Skin epidermis (tissue), 12 donors: Measurements from ENCODE around the gene NEURL3.

Experiments used
- H3K27ac ChIP-seq, 21 experiments: fragments of 200-600 bp; sonication (generic) in 11 of 21; one replicate each; pipeline ENCODE4 v1.5.0; 2020; ENCODE audit warnings: mild to moderate bottlenecking in 3 of 21, inconsistent platforms in 2 of 21, moderate library complexity in 2 of 21
- H3K4me3 ChIP-seq, 7 experiments: fragments of 200-600 bp; sonication (generic) in 2 of 7; one replicate each; pipeline ENCODE4 v1.5.0; 2020; ENCODE audit warnings: inconsistent platforms in 2 of 7, mild to moderate bottlenecking in 2 of 7, moderate library complexity in 1 of 7

Gene NEURL3

DNA sequence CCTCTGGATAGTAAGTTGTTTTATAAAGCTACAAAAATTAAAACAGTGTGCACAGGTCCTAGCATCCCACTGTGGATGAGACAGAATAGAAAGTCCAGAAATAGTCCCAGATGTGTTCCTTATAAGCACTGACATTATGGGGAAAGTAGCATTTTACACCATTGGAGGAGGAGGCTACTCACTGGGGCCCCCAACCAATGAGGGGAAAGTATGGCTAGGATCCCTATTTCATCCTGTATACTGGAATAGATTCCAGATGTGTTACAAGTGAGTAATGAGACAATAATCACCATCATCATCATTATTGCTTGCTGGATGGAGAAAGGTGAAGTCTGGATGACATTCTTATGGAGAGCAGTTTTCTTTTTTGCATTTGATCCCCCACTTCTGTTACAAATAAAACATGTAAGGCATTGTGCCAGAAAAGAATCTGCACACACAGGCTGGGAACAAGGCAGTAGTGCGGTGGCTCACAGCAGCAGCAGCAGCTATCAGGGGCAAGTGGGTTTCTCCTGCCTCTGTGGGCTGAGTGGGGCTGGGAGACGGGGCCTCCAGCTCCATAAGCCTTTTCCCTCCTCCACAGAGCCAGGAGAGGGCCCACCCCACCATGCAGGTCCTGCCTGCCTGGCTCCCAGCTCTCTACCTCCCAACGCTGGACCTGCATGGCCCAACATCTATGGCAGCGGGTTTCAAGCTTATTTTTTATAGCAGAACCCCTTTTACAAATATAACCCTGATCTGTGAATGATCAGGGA is 36.4 kb upstream of the NEURL3 start:
- H3K4me3 ChIP-seq: no peak overlapping the region
- peak overlapping the region in 2 of 21 experiments; percentile 12 to 19 for H3K27ac ChIP-seq

DNA sequence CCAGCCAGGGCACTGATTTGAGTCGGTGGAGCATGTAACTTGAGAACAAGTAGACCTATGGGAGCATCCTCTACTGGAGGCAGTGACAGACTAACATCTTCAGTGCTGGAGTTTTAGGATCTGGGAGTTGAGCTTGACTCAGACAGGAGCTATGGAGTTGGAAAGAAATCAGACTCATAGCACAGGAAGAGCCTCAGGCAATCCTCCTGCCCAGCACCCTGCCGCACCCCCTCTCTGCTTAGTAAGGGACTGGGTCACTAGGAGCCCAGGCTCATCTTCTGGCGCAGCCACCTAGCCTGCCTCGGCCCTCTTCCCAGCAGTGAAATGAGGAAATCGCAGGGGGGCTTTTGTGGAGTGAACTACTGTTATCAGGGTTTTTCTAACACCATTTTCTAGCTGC is 35.0 kb upstream of the NEURL3 start:
- peak overlapping the region in 4 of 21 experiments; percentile 93 to 99 (median 98) for H3K27ac ChIP-seq
- peak overlapping the region in 1 of 7 experiments; percentile 60 for H3K4me3 ChIP-seq

DNA sequence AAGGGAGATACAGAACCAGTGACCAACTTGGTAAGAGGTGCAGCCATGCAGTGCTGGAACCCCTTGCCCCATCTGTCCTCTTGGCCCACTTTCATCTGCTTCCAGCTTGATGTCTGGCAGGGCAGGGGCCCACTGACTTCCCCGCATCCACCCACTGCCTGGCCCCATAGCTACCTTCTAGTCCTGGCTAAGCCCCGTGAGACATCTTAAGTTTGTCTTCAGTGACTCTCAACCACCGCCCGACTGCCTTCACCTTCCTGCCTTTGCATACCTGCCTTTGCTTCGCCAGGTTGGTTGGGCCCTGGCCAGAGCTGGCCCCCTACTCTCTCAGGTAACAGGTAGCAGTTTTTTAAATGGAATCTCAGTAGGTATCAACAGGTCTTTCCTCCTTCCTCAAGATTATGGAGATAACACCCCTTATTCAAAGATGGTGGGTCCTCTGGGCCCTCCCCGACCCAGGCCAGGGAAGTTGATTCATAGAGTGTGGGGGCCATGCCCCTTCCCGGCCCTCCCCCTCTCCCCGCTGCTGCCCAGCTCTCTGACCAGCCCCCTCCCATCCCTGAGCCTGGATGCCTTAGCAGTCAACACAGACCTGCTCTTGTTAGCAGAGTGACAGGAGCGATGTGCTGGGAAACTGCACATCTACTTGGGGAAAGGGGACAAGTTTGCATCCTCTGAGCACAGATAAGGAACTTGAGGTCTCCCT is 34.2 kb upstream of the NEURL3 start:
- peak overlapping the region in 16 of 21 experiments; percentile 28 to 99 (median 96) for H3K27ac ChIP-seq
- peak overlapping the region in 6 of 7 experiments; percentile 56 to 92 (median 76) for H3K4me3 ChIP-seq

DNA sequence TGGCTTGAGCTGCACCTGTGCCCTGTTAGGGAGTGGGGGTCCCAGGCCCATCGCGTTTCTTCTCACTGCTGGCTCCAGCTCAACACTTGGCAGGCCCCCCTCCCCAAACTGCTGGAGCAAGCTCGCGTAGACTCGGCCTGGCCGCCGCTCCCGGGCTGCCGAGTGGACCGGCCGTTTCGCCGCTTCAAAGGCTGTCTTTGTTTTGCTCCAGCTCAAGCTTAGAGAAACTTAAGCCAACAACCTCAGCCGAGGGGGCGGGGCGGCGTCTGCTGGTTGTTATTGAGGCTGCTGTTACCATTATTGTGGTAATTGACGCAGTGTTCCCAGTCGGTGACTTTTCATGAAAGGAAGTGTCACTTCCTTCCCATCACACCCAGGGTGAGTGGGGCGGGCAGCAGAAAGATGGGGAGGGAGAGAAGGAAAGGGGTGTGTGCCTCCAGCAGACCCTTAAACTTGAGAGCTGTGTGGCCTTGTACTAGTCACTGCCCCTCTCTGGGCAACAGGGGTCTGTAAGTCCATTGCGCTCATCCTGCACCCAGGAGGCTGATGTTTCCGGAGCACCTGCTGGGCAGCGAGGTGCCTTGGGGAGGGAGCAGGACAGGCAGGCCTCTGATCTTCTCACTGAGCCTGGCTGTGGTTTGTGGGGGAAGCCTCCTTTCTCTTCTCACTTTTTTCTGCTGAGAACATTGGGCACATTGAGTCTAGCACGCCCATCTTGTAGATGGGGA is 33.5 kb upstream of the NEURL3 start:
- H3K4me3 ChIP-seq: peak overlapping the region; percentile 56 to 92 (median 81)
- peak overlapping the region in 20 of 21 experiments; percentile 23 to 99 (median 96) for H3K27ac ChIP-seq

DNA sequence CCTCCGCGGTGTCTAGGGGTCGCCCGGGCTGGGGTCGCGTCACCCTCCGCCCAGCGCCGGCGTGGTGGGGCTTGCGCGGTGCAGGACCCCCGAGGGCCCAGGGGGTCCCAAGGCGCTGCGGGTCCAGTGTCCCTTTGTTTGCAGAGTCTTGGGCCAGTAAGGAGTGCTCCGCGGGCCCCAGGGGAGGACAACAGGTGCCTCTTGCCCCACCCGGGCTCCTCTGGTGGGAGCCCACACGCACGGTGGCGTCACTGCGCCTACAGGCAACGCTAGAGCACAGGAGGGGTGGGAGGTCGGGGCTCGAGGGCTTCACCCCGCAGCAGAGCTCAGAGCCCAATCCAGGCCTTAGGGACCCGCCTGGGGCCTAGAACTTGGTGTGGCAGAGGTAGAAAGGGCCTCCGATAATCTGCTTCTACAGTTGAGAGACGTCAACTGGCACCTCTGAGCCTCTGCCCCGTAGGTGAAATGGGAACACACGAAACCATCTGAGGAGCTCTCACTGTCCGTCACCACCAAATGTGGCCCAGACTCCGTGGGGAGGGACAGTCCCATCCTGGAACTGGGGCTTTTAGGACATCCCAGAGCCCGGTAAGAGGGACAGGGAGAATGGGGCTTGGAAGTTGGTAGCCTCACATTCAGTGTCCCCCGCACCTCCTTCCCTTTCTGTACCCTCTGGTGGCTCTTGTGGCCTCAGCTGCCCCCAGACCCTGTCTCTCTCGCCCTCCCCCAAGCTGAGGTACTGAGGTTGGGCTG is 32.8 kb upstream of the NEURL3 start:
- peak overlapping the region; percentile 89 to 99 (median 96) for H3K27ac ChIP-seq
- peak overlapping the region; percentile 56 to 92 (median 81) for H3K4me3 ChIP-seq

DNA sequence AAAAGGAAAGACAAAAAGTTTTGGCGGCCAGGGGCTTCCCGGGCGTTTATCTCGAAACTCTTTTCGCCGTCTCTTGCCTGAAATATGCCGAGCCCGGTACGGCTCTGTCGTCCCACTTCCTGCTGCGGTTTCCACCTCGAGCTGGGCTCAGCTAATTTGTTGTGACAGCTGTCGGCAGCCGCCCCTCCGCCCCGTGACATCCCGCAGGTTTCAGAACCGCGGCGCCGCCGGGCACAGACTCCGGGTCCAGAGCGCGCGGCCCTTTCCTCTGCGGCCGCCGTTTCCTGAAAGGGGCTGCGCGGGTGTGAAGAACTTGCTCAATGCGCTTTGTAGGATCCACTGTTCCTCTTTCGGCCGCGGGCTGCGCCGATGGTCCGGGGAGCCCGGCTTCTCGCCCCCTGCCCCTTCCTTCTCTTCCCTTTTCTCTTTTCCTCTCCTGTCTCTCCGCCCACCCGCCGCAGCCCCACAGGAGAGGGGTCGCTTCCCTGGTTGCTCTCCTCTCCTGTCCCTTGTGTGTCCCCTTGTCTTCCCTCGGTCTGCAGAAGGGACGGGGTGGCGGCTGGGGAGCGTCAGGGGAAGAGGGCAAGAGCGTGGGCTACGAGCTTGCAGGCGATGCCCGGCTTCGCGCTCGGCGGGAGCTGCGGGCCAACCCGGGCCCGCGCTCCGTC is 32.0 kb upstream of the NEURL3 start:
- Histone ChIP-seq H3K4me3 (peak overlapping the region; percentile 56 to 92 (median 81)), H3K27ac (peak overlapping the region; percentile 89 to 99 (median 96))

DNA sequence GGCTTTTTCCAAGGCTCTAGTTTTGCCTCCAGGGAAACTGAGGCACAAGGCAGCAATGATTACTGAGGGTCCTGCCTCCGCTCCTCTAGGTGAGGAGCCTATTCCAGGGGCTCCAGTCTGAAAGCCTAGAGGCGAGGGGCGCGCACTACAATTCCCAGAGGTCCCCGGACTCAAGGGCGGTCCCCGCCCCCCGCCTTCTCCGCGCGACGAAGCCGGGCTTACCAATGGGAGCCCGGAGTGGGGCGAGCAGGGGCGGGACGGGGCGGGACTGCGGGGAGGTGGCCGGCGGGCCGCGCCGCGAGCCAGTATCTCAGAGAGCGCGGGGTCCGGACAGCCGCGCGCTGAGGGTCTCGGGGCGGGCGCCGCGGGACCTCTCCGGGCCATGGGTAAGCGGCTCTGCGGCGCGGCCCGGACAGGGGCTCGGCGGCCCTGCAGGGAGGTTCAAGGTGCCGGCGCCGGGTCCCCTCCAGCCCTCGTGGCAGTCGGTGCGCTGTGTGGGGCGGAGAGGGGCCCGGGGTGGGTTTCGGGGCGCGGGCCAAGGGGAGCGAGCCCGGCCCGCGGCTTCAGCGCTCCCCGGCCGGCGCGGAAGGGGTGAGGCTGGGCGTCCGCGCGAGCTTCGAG is 31.4 kb upstream of the NEURL3 start, which contains the start of gene ARID5A:
ARID5A (plus strand) TSS at position 308 of the 621 bp plus-strand sequence; CDS start at position 383, 75 bp downstream.
- H3K4me3 ChIP-seq: peak within 1 kb of the TSS; percentile 56 to 92 (median 81)
- H3K27ac ChIP-seq: peak within 1 kb of the TSS; percentile 89 to 99 (median 96)

DNA sequence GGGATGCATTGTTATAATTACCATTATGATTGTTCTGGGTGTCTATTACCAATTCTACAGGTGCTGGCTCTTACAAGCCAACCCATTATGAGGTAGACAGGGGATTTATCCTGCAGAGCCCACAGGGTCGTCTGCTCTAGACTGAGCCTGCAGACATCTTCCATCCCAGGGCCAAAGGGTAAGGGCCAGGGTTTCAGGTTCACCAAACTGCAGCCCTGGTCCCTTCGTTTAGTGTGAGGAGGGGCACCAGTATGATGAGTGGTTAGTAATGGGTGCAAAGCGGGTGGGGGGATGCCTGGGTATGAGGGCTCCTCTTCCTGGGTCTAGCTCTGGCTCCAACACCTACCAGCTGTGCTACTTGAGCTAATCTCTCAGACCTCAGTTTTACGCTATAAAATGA is 30.2 kb upstream of the NEURL3 start:
- Histone ChIP-seq H3K4me3 (no peak overlapping the region), H3K27ac (peak overlapping the region in 3 of 21 experiments; percentile 94 to 98 (median 96))

DNA sequence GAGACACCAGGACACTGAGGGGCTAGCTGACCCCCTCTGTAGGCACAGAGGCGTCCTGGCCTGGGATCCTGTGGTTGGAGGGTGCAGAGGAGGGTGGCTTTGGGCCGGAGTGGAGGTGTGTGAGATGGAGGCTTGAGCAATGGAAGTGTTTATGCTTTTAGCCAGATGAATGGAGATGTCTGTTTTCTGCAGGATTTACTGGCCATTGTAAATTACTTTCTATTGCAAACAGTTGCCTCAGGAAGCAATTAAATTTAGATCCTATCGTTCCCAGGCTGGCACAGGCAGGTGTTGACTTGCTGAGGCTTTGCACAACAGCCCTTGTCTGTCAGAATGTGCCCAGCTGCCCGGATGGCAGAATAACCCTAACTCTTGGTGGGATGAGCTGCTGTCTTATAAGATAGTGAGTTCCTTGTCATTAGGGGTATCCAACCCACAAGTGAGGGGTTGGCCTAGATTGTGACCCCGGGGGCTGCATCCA is 29.6 kb upstream of the NEURL3 start:
- no peak overlapping the region for H3K4me3 ChIP-seq
- peak overlapping the region in 12 of 21 experiments; percentile 1 to 88 (median 63) for H3K27ac ChIP-seq

DNA sequence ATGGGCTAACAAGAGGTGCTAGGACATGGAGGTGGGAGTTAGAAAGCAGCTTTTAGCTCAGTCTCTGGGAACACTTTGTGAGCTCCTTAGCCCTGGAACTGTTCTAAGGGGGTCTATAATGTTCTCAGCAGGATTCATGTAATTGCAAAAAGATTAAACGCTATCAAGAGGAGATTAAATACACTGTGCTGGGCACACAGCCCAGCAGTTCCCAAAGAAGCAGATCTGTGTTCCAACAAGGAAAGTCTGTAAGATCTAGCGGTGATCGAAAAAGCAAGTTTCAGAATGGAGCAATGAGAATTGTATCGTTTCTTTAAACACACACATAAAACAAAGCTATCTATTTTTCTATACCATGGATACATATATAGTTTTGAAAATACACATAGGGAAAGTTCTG is 29.0 kb upstream of the NEURL3 start:
- H3K4me3 ChIP-seq: no peak overlapping the region

DNA sequence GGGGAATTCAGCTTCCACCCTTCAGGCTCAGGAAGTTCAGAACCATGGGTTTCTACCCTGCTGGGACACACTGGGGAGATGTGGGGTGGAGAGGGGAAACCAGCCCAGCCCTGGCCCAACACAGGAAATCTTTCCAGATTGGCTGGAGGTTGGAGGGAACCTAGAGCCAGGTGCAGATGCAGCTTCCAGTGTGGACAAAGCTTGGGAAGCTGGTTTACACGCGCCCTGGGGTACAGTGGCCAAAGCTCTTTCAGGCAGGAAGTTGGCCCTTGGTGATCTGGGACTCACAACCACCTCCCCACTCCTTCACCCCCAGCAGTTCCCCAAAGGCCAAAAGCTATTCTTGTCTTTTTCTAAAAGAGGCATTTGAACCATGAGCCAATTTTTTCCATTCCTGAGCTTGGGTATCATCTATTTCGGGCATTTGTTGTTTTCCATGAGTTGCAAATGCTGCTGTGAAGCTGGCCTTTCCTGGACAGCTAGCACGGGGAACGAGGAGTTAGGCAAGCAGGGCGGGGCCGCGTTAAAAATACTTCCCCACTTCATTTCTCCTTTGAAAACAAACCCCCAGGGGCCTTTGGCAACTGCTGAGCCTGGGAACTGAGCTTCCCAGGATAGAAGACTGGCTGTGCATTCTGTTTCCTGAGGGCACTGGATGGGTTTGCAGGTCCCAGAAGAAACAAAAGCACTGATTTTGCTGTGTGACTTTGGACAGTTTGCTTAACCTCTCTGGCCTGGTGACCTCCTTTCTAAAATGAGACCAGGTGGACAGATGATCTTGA is 28.3 kb upstream of the NEURL3 start:
- H3K4me3 ChIP-seq: no peak overlapping the region

More for the DNA sequence above, 29.0 kb upstream of the NEURL3 start:
- peak overlapping the region in 17 of 21 experiments; percentile 6 to 88 (median 76) for H3K27ac ChIP-seq

DNA sequence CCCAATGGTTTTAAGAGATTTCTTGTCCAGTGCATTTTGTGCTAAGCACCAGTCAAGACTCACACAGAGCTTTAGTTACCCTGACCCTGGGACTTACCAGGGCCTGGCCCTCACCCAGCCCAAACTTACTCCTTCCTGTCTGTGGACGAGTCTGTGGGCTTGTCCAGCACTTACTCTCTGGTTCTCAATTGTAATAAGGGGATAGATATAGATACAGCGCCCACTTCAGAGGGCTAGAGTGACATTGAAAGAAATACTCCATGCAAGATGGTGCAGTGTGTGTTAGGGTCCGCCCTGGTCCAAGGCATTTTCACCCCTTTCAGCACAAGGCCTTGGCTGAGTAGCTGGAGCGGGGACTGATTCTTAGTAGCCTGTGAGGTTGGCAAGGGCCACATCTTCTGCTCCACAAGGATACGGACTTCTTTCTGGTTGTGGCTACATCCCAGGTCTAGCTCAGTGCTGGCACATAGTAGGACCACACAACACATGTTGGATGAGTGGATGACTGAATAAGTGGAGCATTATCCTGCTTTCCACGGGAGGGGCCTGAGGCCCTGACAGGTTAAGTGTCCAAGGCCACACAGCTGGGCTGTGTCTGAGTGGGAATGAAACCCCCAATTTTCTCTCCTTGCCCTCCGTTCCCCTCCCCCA is 27.6 kb upstream of the NEURL3 start:
- no peak overlapping the region for H3K4me3 ChIP-seq
- peak overlapping the region in 20 of 21 experiments; percentile 6 to 88 (median 76) for H3K27ac ChIP-seq

More for the DNA sequence above, 28.3 kb upstream of the NEURL3 start:
- H3K27ac ChIP-seq: peak overlapping the region in 20 of 21 experiments; percentile 6 to 88 (median 76)

DNA sequence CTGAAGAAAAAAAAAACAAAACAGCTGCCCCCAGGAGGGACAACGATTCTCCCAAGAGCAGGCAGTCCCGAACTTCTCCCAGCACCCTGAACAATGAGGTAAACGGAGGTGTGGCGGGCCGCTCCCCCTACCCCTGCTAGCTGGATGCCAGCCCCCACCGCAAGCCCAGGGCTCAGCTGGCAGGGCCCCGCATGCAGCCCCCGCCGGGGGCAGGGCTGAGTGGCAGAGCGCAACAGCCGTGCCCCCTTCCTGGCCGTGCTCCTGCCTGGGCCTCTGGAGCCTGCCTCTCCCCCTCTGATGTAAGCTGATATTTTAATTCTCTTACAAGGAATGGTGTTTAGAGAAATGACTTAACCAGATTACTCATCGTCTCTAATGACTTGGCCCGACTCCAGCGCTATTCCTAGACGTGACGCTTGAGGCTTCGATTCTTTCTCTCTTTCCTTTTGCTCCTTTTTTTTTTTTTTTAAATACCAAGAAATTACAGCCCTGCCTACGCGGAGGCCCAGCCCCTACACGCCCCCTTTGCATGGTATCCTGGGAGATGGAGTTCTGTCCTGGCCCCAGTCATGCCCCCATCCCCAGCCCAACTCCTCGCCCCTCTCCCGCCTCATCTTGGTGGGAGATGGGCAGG is 26.8 kb upstream of the NEURL3 start:
- H3K4me3 ChIP-seq: peak overlapping the region in 4 of 7 experiments; percentile 10 to 32 (median 14)
- peak overlapping the region in 20 of 21 experiments; percentile 6 to 88 (median 76) for H3K27ac ChIP-seq

DNA sequence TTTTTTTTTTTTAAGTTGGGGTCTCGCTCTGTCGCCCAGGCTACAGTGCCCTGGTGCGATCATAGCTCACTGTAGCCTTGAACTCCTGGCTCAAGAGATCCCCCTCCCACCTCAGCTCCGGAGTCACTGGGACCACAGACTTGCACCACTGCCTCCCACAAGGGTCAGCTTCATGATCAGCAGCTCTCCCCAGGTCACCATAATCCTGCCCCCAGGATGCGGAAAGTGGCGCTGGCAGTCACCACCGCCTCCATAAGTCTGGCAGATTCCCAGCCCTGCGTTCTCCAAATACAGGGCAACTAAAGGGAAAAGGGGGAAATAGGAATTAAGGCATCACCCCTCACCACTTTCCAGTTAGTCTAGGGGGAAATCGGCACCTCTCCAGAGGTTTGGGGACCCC is 26.2 kb upstream of the NEURL3 start:
- H3K27ac ChIP-seq: peak overlapping the region in 18 of 21 experiments; percentile 6 to 88 (median 74)
- H3K4me3 ChIP-seq: peak overlapping the region in 1 of 7 experiments; percentile 15

DNA sequence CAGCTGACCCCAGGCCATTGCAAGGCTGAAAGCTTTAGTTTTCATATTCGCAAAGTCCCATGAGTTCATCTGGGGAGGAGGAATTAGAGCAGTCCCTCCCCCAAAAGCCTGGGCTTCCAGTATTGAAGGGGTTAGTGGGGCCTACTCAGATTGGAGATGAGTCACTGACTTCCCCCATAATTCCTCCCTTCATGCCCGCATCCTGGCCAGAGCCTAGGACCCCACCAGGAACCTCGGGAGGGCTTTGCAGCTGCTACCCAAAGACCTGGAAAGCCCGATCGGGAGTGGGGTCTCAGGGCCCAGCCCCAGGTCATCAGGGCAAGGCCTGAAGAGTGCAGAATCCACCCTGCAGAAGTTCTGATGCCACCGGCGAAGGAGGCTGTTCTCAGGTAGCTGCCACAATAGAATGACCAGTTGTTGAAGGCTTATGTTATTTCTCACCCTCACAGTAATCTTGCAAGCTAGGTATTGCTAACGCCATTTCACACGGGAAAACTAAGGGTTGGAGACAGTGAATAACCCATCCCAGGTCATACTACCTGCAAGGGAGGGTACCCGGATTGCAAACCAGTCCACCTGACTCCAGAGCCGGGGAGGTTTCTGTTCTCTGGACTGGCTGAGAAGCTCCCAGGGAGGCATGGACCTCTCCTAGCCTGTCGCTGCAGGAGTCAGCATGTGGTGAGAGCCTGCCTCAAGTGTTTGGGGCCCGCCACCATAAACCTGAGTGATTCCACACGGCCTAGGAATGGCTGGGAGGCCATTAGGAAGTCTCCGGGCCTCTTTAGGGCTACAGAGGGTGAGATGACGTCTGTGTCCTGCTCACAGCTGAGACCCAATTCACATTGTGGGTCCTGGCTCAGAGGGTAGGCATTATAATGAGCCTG is 25.6 kb upstream of the NEURL3 start:
- peak overlapping the region in 11 of 21 experiments; percentile 5 to 88 (median 76) for H3K27ac ChIP-seq

More for the DNA sequence above, 25.6 kb upstream of the NEURL3 start:
- H3K4me3 ChIP-seq: no peak overlapping the region
